Calu3 (cell line): ENCODE measurements around the gene FYCO1. TPM values are rescaled to one million over a fixed set of nuclear protein-coding genes. Genes with fewer than 3 reads are reported as not detected.

Experiments
- BruUV-seq: library from RNA; stranded (reverse); fragments of 400-500 nt; replicated peaks from 2 replicates; lab custom pipeline; 2021; lab: Mats Ljungman, UMichigan
- CTCF ChIA-PET: fragments of 300-600 bp; sonication (Branson Sonifier 250); formaldehyde crosslinking; loops from one replicate; lab custom pipeline; 2022; ENCODE audit warnings: antibody characterized with exemption; lab: Charles Lee
- DNase-seq: peaks from one replicate; pipeline ENCODE4 v3.0.0; 2022
- H3K27ac Mint-ChIP-seq: one replicate; pipeline ENCODE4 v1.8.0; 2022; ENCODE audit warnings: mixed read lengths; ENCODE audit not compliant: unreplicated experiment
- H3K27me3 Mint-ChIP-seq: one replicate; pipeline ENCODE4 v1.8.0; 2022; ENCODE audit warnings: mixed read lengths; ENCODE audit not compliant: unreplicated experiment
- H3K36me3 Mint-ChIP-seq: one replicate; pipeline ENCODE4 v1.8.0; 2022; ENCODE audit warnings: mild to moderate bottlenecking, moderate library complexity, mixed read lengths; ENCODE audit not compliant: insufficient read depth, unreplicated experiment
- H3K4me1 Mint-ChIP-seq: one replicate; pipeline ENCODE4 v1.8.0; 2022; ENCODE audit warnings: mild to moderate bottlenecking, low read depth, mixed read lengths; ENCODE audit not compliant: unreplicated experiment
- H3K4me3 Mint-ChIP-seq: one replicate; pipeline ENCODE4 v1.8.0; 2022; ENCODE audit warnings: mild to moderate bottlenecking, low read depth, moderate library complexity, mixed read lengths; ENCODE audit not compliant: unreplicated experiment
- H3K9me3 Mint-ChIP-seq: one replicate; pipeline ENCODE4 v1.8.0; 2022; ENCODE audit warnings: low read depth, mixed read lengths; ENCODE audit not compliant: unreplicated experiment
- CTCF ChIP-seq: fragments of 200-600 bp; IDR thresholded peaks from one replicate; pipeline ENCODE4 v1.8.0; 2022; ENCODE audit warnings: antibody characterized with exemption; ENCODE audit not compliant: unreplicated experiment
- intact Hi-C: fragments of 100-400 bp; cut with micrococcal nuclease; formaldehyde crosslinking; loops from one replicate; pipeline ENCODE4 v1.10.0; 2022; ENCODE audit not compliant: unreplicated experiment
- total RNA-seq: library from RNA; stranded (reverse); gene quantifications from 2 replicates; pipeline ENCODE4 v1.2.3, GENCODE V29; 2022

FYCO1 gene
- total RNA-seq, 1 experiment from 2014 or later, result 24.5 TPM

DNA sequence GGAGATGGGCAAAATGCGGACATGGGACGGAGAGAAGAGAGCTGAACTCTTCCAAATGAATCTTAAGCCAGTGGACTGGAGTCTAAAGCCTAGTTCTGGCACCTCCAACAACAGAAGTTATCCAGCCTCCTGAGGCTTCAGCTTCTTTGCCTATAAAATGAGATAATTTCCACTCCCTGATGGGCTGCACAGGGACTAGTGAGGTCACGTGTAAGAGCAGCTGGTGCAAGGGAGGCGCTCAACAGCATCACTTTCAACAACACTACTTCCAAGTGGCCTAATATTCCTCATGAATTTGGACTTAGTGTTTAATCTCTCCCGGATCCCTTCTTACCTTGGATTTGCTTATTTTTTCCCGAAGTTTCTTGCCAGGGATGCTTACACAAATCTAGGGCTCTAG, 43.7 kb downstream of the FYCO1 start:
- Mint-ChIP-seq H3K4me3 (no peak overlapping the region), H3K27me3 (no peaks in the 10 kb centered on the region), H3K4me1 (no peaks in the 10 kb centered on the region), H3K9me3 (no peaks in the 10 kb centered on the region), H3K27ac (no peak overlapping the region), H3K36me3 (no peaks in the 10 kb centered on the region)
- DNase-seq, result no peak
- no TSS peak for BruUV-seq
- CTCF ChIA-PET, result interaction anchor here (1.7 kb wide), 1 partner anchor 13 kb away, joined by 4 read pairs; no protein-coding TSS in a partner anchor
- no peak for TF ChIP-seq CTCF
- intact Hi-C loops, result no loop called here

- Mint-ChIP-seq H3K36me3 (no peaks in the 10 kb centered on the region), H3K4me1 (no peaks in the 10 kb centered on the region), H3K4me3 (no peak overlapping the region), H3K27me3 (no peaks in the 10 kb centered on the region), H3K27ac (no peak overlapping the region), H3K9me3 (no peaks in the 10 kb centered on the region)
- BruUV-seq, result no TSS peak
- TF ChIP-seq CTCF, result no peak
- intact Hi-C loops, result no loop called here
- no peak for DNase-seq
- CTCF ChIA-PET, result interaction anchor here (1.7 kb wide), 1 partner anchor 12 kb away, joined by 4 read pairs; no protein-coding TSS in a partner anchor
These were observed 44.7 kb downstream of the FYCO1 start for GRCh38 chr3:45950686-45951600.

DNA sequence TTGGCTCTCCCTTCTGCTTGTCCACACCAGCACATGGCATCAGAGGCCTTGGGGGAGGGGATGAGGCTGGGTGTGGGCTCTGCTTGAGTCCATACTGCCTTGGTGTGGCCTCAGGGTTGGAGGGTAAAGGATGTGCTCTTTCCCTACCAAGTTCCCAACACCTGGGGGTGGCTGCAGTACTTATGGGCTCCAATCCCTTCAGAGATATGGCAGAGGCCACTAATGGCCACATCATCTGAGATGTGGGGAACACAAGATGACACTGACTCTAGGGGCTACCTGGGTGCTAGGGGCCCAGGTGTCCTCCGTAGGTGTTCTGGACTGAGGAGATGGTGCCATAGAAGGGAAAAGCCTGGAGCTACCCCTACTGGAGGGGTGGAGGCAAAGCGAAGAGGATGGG, 45.5 kb downstream of the FYCO1 start:
- no peak for TF ChIP-seq CTCF
- DNase-seq, result no peak
- Mint-ChIP-seq H3K9me3 (no peaks in the 10 kb centered on the region), H3K36me3 (no peaks in the 10 kb centered on the region), H3K27me3 (no peaks in the 10 kb centered on the region), H3K4me3 (no peak overlapping the region), H3K4me1 (no peaks in the 10 kb centered on the region), H3K27ac (no peak overlapping the region)
- intact Hi-C loops, result no loop called here
- BruUV-seq, result no TSS peak
- CTCF ChIA-PET, result no interaction called here

DNA sequence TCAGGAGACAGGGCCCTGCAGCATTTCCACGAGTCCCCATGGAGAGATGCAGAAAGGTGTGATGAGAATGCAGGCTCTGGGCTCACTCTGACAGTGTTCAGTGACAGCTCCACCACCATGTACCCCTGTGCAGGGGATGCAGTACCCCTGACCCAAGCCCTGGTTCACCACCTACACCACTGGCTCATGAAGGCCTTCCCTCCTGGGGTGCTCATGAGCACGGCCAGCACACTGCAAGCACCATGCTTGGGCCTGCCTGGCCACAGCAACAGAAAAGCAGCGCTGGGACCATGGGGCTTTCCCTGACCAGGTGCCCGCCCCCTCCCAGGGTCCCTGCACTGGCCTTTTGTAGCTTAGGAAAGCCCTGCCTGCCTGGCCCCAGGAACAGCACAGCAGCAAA, 46.2 kb downstream of the FYCO1 start:
- TF ChIP-seq CTCF, result no peak
- BruUV-seq, result no TSS peak
- Mint-ChIP-seq H3K27me3 (no peaks in the 10 kb centered on the region), H3K4me1 (no peaks in the 10 kb centered on the region), H3K36me3 (no peaks in the 10 kb centered on the region), H3K9me3 (no peaks in the 10 kb centered on the region), H3K4me3 (no peak overlapping the region), H3K27ac (no peak overlapping the region)
- no peak for DNase-seq
- CTCF ChIA-PET, result no interaction called here
- intact Hi-C loops, result no loop called here
